Prostate gland (tissue), 2 donors: ENCODE measurements around the gene ING3. TPM values are rescaled to one million over a fixed set of nuclear protein-coding genes. Genes with fewer than 3 reads are reported as not detected.

Experiments used
- DNase-seq: peaks from one replicate; pipeline ENCODE4 v3.0.0-alpha.2; 2019; ENCODE audit warnings: low spot score
- H3K27ac ChIP-seq, 2 donors: fragments of 200-600 bp; sonication (generic); 2 replicates each; pipeline ENCODE4 v1.5.1; 2017 to 2019
- H3K27me3 ChIP-seq: fragments of 200-600 bp; sonication (generic); replicated peaks from 2 replicates; pipeline ENCODE4 v1.5.1; 2019; ENCODE audit not compliant: insufficient read depth
- H3K36me3 ChIP-seq, 2 donors: fragments of 200-600 bp; sonication (generic); 1 replicate in 1 of 2; 2 replicates in 1 of 2; pipeline versions ENCODE4 v1.5.1 to v1.8.1; 2017 to 2019
- H3K4me1 ChIP-seq: fragments of 200-600 bp; sonication (generic); replicated peaks from 2 replicates; pipeline ENCODE4 v1.5.1; 2019
- H3K4me3 ChIP-seq, 2 donors: fragments of 200-600 bp; sonication (generic); 2 replicates each; pipeline ENCODE4 v1.5.1; 2017 to 2019
- H3K9me3 ChIP-seq: fragments of 200-600 bp; sonication (generic); 2 replicates; pipeline ENCODE4 v1.5.1; 2017
- CTCF ChIP-seq, 4 experiments: fragments of 200-600 bp in 2 of 4; fragments of 450-650 bp in 2 of 4; sonication (generic) in 2 of 4; IDR thresholded peaks; 1 replicate in 3 of 4; 2 replicates in 1 of 4; pipeline ENCODE4 v1.5.1; 2016 to 2019; ENCODE audit warnings: antibody characterized with exemption in 4 of 4, mild to moderate bottlenecking in 2 of 4, moderate library complexity in 2 of 4
- POLR2A ChIP-seq: fragments of 450-650 bp; IDR thresholded peaks from one replicate; pipeline ENCODE4 v1.6.1; 2016; ENCODE audit warnings: antibody characterized with exemption, mild to moderate bottlenecking
- POLR2AphosphoS5 ChIP-seq: sonication (generic); formaldehyde crosslinking; IDR thresholded peaks from one replicate; pipeline ENCODE4 v1.6.1; 2017; ENCODE audit warnings: antibody characterized with exemption
- WGBS: methylation state at CpG from one replicate; pipeline ENCODE4 v1.1.5; 2018; 5-methylcytosine and 5-hydroxymethylcytosine counted together
- intact Hi-C: fragments of 100-400 bp; cut with DNase I; formaldehyde crosslinking; loops from one replicate; pipeline ENCODE4 v1.14.2; 2022
- total RNA-seq, 2 donors: library from RNA; depleted of rRNA; stranded (reverse); fragments of >200 nt; gene quantifications; one replicate each; pipeline ENCODE4 v1.1.0, GENCODE V29; 2016

The ING3 gene
- total RNA-seq, 2 donors from 2014 or later: 12.4 to 20.8 TPM

GRCh38 chr7:120941064-120941463 is 9.5 kb upstream of the ING3 start:
- no peak for DNase-seq
- Histone ChIP-seq H3K4me1 (no peaks in the 10 kb centered on the region), H3K4me3 (no peak overlapping the region), H3K9me3 (no peaks in the 10 kb centered on the region), H3K36me3 (no peaks in the 10 kb centered on the region), H3K27me3 (no peaks in the 10 kb centered on the region), H3K27ac (no peak overlapping the region)
- peak in 3 of 4 experiments; percentile 24 to 57 (median 47) for TF ChIP-seq CTCF (IDR thresholded peaks at IDR 0.05)
- TF ChIP-seq POLR2A: no peak
- TF ChIP-seq POLR2AphosphoS5: no peak
- 26% methylated on average over 1 of the region's 1 CpG for WGBS
- intact Hi-C loops: loop anchor here (2.0 kb wide), 1 partner anchor 136 kb away; no protein-coding TSS in a partner anchor

- 66% methylated on average over 3 of the region's 3 CpGs for WGBS
- Histone ChIP-seq H3K4me1 (no peaks in the 10 kb centered on the region), H3K4me3 (no peak overlapping the region), H3K9me3 (no peaks in the 10 kb centered on the region), H3K27me3 (no peaks in the 10 kb centered on the region), H3K27ac (no peak overlapping the region), H3K36me3 (no peaks in the 10 kb centered on the region)
- TF ChIP-seq CTCF (IDR thresholded peaks at IDR 0.05): no peak
- no peak for TF ChIP-seq POLR2AphosphoS5
- TF ChIP-seq POLR2A: no peak
- intact Hi-C loops: loop anchor here (2.0 kb wide), 1 partner anchor 137 kb away; no protein-coding TSS in a partner anchor
- no peak for DNase-seq
These were observed 8.7 kb upstream of the ING3 start for GRCh38 chr7:120941856-120942255.

GRCh38 chr7:120942861-120943260 is 7.7 kb upstream of the ING3 start:
- TF ChIP-seq POLR2AphosphoS5 (no peak), POLR2A (no peak), CTCF (IDR thresholded peaks at IDR 0.05) (no peak)
- intact Hi-C loops: no loop called here
- WGBS: 100% methylated on average over 1 of the region's 1 CpG
- no peaks in the 10 kb centered on the region for H3K9me3 ChIP-seq
- no peak overlapping the region for H3K27ac ChIP-seq
- no peaks in the 10 kb centered on the region for H3K36me3 ChIP-seq
- no peaks in the 10 kb centered on the region for H3K27me3 ChIP-seq
- H3K4me3 ChIP-seq: no peak overlapping the region
- H3K4me1 ChIP-seq: no peaks in the 10 kb centered on the region
- DNase-seq: no peak

- intact Hi-C loops: no loop called here
These were observed 5.6 kb upstream of the ING3 start for GRCh38 chr7:120944826-120945562.

More at GRCh38 chr7:120944826-120945562, 5.6 kb upstream of the ING3 start:
- Histone ChIP-seq H3K27me3 (no peaks in the 10 kb centered on the region), H3K9me3 (no peaks in the 10 kb centered on the region), H3K4me3 (no peak overlapping the region), H3K27ac (no peak overlapping the region), H3K36me3 (no peaks in the 10 kb centered on the region), H3K4me1 (no peaks in the 10 kb centered on the region)
- DNase-seq: peak; percentile 9
- 16% methylated on average over 6 of the region's 6 CpGs for WGBS
- TF ChIP-seq POLR2AphosphoS5 (peak; percentile 57), CTCF (IDR thresholded peaks at IDR 0.05) (no peak)
